ENCODE measurements around the gene ABCC10. TPM values are rescaled to one million over a fixed set of nuclear protein-coding genes. Genes with fewer than 3 reads are reported as not detected.
"Not testable (repeated sequence)": the region's sequence is repeated elsewhere in the genome, so short reads cannot be mapped to it uniquely, and the experiment has no call there.

Gene ABCC10
- total RNA-seq (2012; rRNA removed), result 17.3 and 31.9 TPM in 2 replicates

- H3K27me3 ChIP-seq (ENCODE audit: control insufficient read depth, insufficient read depth, low read length), result no peaks in the 10 kb centered on the region
- peaks cover 10% of the 10 kb centered on the region for H3K36me3 ChIP-seq (ENCODE audit: insufficient read depth, low read length)
- H3K9ac ChIP-seq (ENCODE audit: low read depth, low read length), result peak within 1 kb of the TSS; percentile 88
- peak within 1 kb of the TSS; percentile 90 for H3K4me2 ChIP-seq (ENCODE audit: low read length)
- H3K4me1 ChIP-seq (ENCODE audit: control insufficient read depth, insufficient read depth, low read length), result peaks cover 19% of the 10 kb centered on the region
- no peaks in the 10 kb centered on the region for H3K9me3 ChIP-seq (replicated peaks; ENCODE audit: low read length)
- H3K4me3 ChIP-seq (ENCODE audit: low read length), result peak within 1 kb of the TSS; percentile 95
Observed at GRCh38 chr6:43427406-43428111, at the start of gene ABCC10. Gene ABCC10, plus strand, starts transcription at chr6:43427541. Its CDS starts 438 bp downstream, at chr6:43427979.

- Histone ChIP-seq H3K4me3 (ENCODE audit: low read length) (no peak overlapping the region), H3K4me1 (ENCODE audit: control insufficient read depth, insufficient read depth, low read length) (peaks cover 3% of the 10 kb centered on the region), H3K27me3 (ENCODE audit: control insufficient read depth, insufficient read depth, low read length) (peaks cover 9% of the 10 kb centered on the region), H3K9me3 (replicated peaks; ENCODE audit: low read length) (no peaks in the 10 kb centered on the region), H3K36me3 (ENCODE audit: insufficient read depth, low read length) (no peaks in the 10 kb centered on the region), H3K9ac (ENCODE audit: low read depth, low read length) (no peak overlapping the region), H3K4me2 (ENCODE audit: low read length) (no peak overlapping the region)
Observed at GRCh38 chr6:43377710-43378229, 49.6 kb upstream of the ABCC10 start.

- no peaks in the 10 kb centered on the region for H3K36me3 ChIP-seq (ENCODE audit: insufficient read depth, low read length)
- H3K9me3 ChIP-seq (replicated peaks; ENCODE audit: low read length), result no peaks in the 10 kb centered on the region
- peaks cover 9% of the 10 kb centered on the region for H3K27me3 ChIP-seq (ENCODE audit: control insufficient read depth, insufficient read depth, low read length)
- no peak overlapping the region for H3K4me2 ChIP-seq (ENCODE audit: low read length)
- no peak overlapping the region for H3K9ac ChIP-seq (ENCODE audit: low read depth, low read length)
- H3K4me3 ChIP-seq (ENCODE audit: low read length), result no peak overlapping the region
- peaks cover 11% of the 10 kb centered on the region for H3K4me1 ChIP-seq (ENCODE audit: control insufficient read depth, insufficient read depth, low read length)
Observed at GRCh38 chr6:43378631-43379030, 48.7 kb upstream of the ABCC10 start.

- H3K4me2 ChIP-seq (ENCODE audit: low read length); H3K27me3 ChIP-seq (ENCODE audit: control insufficient read depth, insufficient read depth, low read length); H3K4me3 ChIP-seq (ENCODE audit: low read length); H3K9me3 ChIP-seq (replicated peaks; ENCODE audit: low read length); H3K9ac ChIP-seq (ENCODE audit: low read depth, low read length); H3K36me3 ChIP-seq (ENCODE audit: insufficient read depth, low read length): not testable (repeated sequence)
- H3K4me1 ChIP-seq (ENCODE audit: control insufficient read depth, insufficient read depth, low read length), result peaks cover 15% of the 10 kb centered on the region
Observed at GRCh38 chr6:43380858-43381257, 46.5 kb upstream of the ABCC10 start.

- H3K4me1 ChIP-seq (ENCODE audit: control insufficient read depth, insufficient read depth, low read length), result peaks cover 15% of the 10 kb centered on the region
- no peaks in the 10 kb centered on the region for H3K9me3 ChIP-seq (replicated peaks; ENCODE audit: low read length)
- peak overlapping the region; percentile 38 for H3K4me2 ChIP-seq (ENCODE audit: low read length)
- H3K36me3 ChIP-seq (ENCODE audit: insufficient read depth, low read length), result no peaks in the 10 kb centered on the region
- H3K27me3 ChIP-seq (ENCODE audit: control insufficient read depth, insufficient read depth, low read length), result peaks cover 9% of the 10 kb centered on the region
- no peak overlapping the region for H3K9ac ChIP-seq (ENCODE audit: low read depth, low read length)
- H3K4me3 ChIP-seq (ENCODE audit: low read length), result no peak overlapping the region
Observed at GRCh38 chr6:43383021-43383667, 44.2 kb upstream of the ABCC10 start.

- Histone ChIP-seq H3K9ac (ENCODE audit: low read depth, low read length) (no peak overlapping the region), H3K4me2 (ENCODE audit: low read length) (no peak overlapping the region), H3K9me3 (replicated peaks; ENCODE audit: low read length) (no peaks in the 10 kb centered on the region), H3K36me3 (ENCODE audit: insufficient read depth, low read length) (no peaks in the 10 kb centered on the region), H3K27me3 (ENCODE audit: control insufficient read depth, insufficient read depth, low read length) (peaks cover 4% of the 10 kb centered on the region), H3K4me3 (ENCODE audit: low read length) (no peak overlapping the region), H3K4me1 (ENCODE audit: control insufficient read depth, insufficient read depth, low read length) (peaks cover 15% of the 10 kb centered on the region)
Observed at GRCh38 chr6:43386492-43386891, 40.8 kb upstream of the ABCC10 start.

- no peak overlapping the region for H3K9ac ChIP-seq (ENCODE audit: low read depth, low read length)
- H3K4me3 ChIP-seq (ENCODE audit: low read length), result no peak overlapping the region
- H3K4me2 ChIP-seq (ENCODE audit: low read length), result no peak overlapping the region
- H3K36me3 ChIP-seq (ENCODE audit: insufficient read depth, low read length), result no peaks in the 10 kb centered on the region
- H3K4me1 ChIP-seq (ENCODE audit: control insufficient read depth, insufficient read depth, low read length), result no peaks in the 10 kb centered on the region
- H3K27me3 ChIP-seq (ENCODE audit: control insufficient read depth, insufficient read depth, low read length), result peaks cover 16% of the 10 kb centered on the region
- no peaks in the 10 kb centered on the region for H3K9me3 ChIP-seq (replicated peaks; ENCODE audit: low read length)
Observed at GRCh38 chr6:43389730-43390295, 37.5 kb upstream of the ABCC10 start.

GRCh38 chr6:43390753-43391439 is 36.4 kb upstream of the ABCC10 start:
- H3K4me1 ChIP-seq (ENCODE audit: control insufficient read depth, insufficient read depth, low read length); H3K9ac ChIP-seq (ENCODE audit: low read depth, low read length); H3K36me3 ChIP-seq (ENCODE audit: insufficient read depth, low read length); H3K9me3 ChIP-seq (replicated peaks; ENCODE audit: low read length); H3K4me3 ChIP-seq (ENCODE audit: low read length); H3K4me2 ChIP-seq (ENCODE audit: low read length): not testable (repeated sequence)
- H3K27me3 ChIP-seq (ENCODE audit: control insufficient read depth, insufficient read depth, low read length), result peaks cover 16% of the 10 kb centered on the region

- no peak overlapping the region for H3K4me2 ChIP-seq (ENCODE audit: low read length)
- no peak overlapping the region for H3K4me3 ChIP-seq (ENCODE audit: low read length)
- H3K4me1 ChIP-seq (ENCODE audit: control insufficient read depth, insufficient read depth, low read length), result no peaks in the 10 kb centered on the region
- H3K36me3 ChIP-seq (ENCODE audit: insufficient read depth, low read length), result no peaks in the 10 kb centered on the region
- H3K9me3 ChIP-seq (replicated peaks; ENCODE audit: low read length), result no peaks in the 10 kb centered on the region
- no peak overlapping the region for H3K9ac ChIP-seq (ENCODE audit: low read depth, low read length)
- peaks cover 16% of the 10 kb centered on the region for H3K27me3 ChIP-seq (ENCODE audit: control insufficient read depth, insufficient read depth, low read length)
Observed at GRCh38 chr6:43391440-43392031, 35.8 kb upstream of the ABCC10 start.

GRCh38 chr6:43393133-43393532 is 34.2 kb upstream of the ABCC10 start:
- not testable (repeated sequence) for H3K4me2 ChIP-seq (ENCODE audit: low read length); H3K4me3 ChIP-seq (ENCODE audit: low read length); H3K9me3 ChIP-seq (replicated peaks; ENCODE audit: low read length); H3K9ac ChIP-seq (ENCODE audit: low read depth, low read length); H3K4me1 ChIP-seq (ENCODE audit: control insufficient read depth, insufficient read depth, low read length); H3K36me3 ChIP-seq (ENCODE audit: insufficient read depth, low read length)
- peaks cover 16% of the 10 kb centered on the region for H3K27me3 ChIP-seq (ENCODE audit: control insufficient read depth, insufficient read depth, low read length)

- Histone ChIP-seq H3K4me2 (ENCODE audit: low read length) (no peak overlapping the region), H3K4me3 (ENCODE audit: low read length) (no peak overlapping the region)
Observed at GRCh38 chr6:43393602-43394001, 33.7 kb upstream of the ABCC10 start.

More at GRCh38 chr6:43393602-43394001, 33.7 kb upstream of the ABCC10 start:
- no peaks in the 10 kb centered on the region for H3K9me3 ChIP-seq (replicated peaks; ENCODE audit: low read length)
- no peaks in the 10 kb centered on the region for H3K4me1 ChIP-seq (ENCODE audit: control insufficient read depth, insufficient read depth, low read length)
- H3K9ac ChIP-seq (ENCODE audit: low read depth, low read length), result no peak overlapping the region
- no peaks in the 10 kb centered on the region for H3K36me3 ChIP-seq (ENCODE audit: insufficient read depth, low read length)
- peaks cover 16% of the 10 kb centered on the region for H3K27me3 ChIP-seq (ENCODE audit: control insufficient read depth, insufficient read depth, low read length)
